Brain microvascular endothelial cell (primary cell): Measurements from ENCODE around the gene RANBP3.

Source experiments
- DNase-seq: peaks from one replicate; pipeline ENCODE4 v3.0.0-alpha.2; 2020
- H3K27ac ChIP-seq: fragments of 250-450 bp; sonication (Bioruptor Pico); 2 replicates; pipeline ENCODE4 v1.5.1; 2020; ENCODE audit warnings: mild to moderate bottlenecking, moderate library complexity
- H3K27me3 ChIP-seq: fragments of 250-450 bp; sonication (Bioruptor Pico); replicated peaks from 2 replicates; pipeline ENCODE4 v1.5.1; 2020; ENCODE audit warnings: mild to moderate bottlenecking
- H3K36me3 ChIP-seq: fragments of 250-450 bp; sonication (Bioruptor Pico); replicated peaks from 2 replicates; pipeline ENCODE4 v1.5.1; 2020; ENCODE audit warnings: mild to moderate bottlenecking
- H3K4me3 ChIP-seq: 2 replicates; pipeline ENCODE4 v1.5.1; 2011; ENCODE audit warnings: low read depth, mild to moderate bottlenecking, control low read depth, low read length, moderate library complexity
- CTCF ChIP-seq: IDR thresholded peaks from 2 replicates; pipeline ENCODE4 v1.5.1; 2011; ENCODE audit warnings: low read depth, mild to moderate bottlenecking, moderate library complexity, low read length, control low read depth, inconsistent platforms; ENCODE audit errors: missing control alignments
- in situ Hi-C: cut with HindIII; loops from 2 replicates; pipeline ENCODE4 v1.10.0; 2017; ENCODE audit warnings: low sequenced_read_pairs, low pct_ligation_motif_present

RANBP3 gene

GRCh38 chr19:5905114-5905778 lies 72.7 kb downstream of the RANBP3 start:
- peak overlapping the region; percentile 42 for H3K27ac ChIP-seq
- in situ Hi-C loops: no loop called here
- H3K27me3 ChIP-seq: no peaks in the 10 kb centered on the region
- no peak for TF ChIP-seq CTCF
- DNase-seq: no peak
- peaks cover 7% of the 10 kb centered on the region for H3K36me3 ChIP-seq
- peak overlapping the region; percentile 99 for H3K4me3 ChIP-seq

GRCh38 chr19:5904352-5905113 lies 73.4 kb downstream of the RANBP3 start, which contains the start of gene VMAC:
Gene VMAC (plus strand): TSS chr19:5904872. CDS start chr19:5904891, 19 bp downstream.
- H3K27me3 ChIP-seq: no peaks in the 10 kb centered on the region
- peak within 1 kb of the TSS; percentile 99 for H3K4me3 ChIP-seq
- H3K36me3 ChIP-seq: peaks cover 7% of the 10 kb centered on the region
- DNase-seq: peak; percentile 100
- in situ Hi-C loops: no loop called here
- H3K27ac ChIP-seq: peak within 1 kb of the TSS; percentile 95
- TF ChIP-seq CTCF: no peak

GRCh38 chr19:5903624-5904351 lies 74.2 kb downstream of the RANBP3 start, which contains the start of gene NDUFA11:
Gene NDUFA11 (minus strand): TSS chr19:5903790. CDS start chr19:5903708, 82 bp downstream.
- peaks cover 7% of the 10 kb centered on the region for H3K36me3 ChIP-seq
- peak within 1 kb of the TSS; percentile 99 for H3K4me3 ChIP-seq
- H3K27me3 ChIP-seq: no peaks in the 10 kb centered on the region
- TF ChIP-seq CTCF: no peak
- H3K27ac ChIP-seq: peak within 1 kb of the TSS; percentile 95
- in situ Hi-C loops: no loop called here
- DNase-seq: peak; percentile 99

- Histone ChIP-seq H3K27me3 (no peaks in the 10 kb centered on the region), H3K27ac (peak overlapping the region; percentile 95), H3K4me3 (peak overlapping the region; percentile 99), H3K36me3 (peaks cover 7% of the 10 kb centered on the region)
- TF ChIP-seq CTCF: no peak
- in situ Hi-C loops: no loop called here
- peak; percentile 28 for DNase-seq
Measured at GRCh38 chr19:5903056-5903623, 74.8 kb downstream of the RANBP3 start.

GRCh38 chr19:5900976-5901375 lies 77.0 kb downstream of the RANBP3 start:
- Histone ChIP-seq H3K36me3 (peaks cover 8% of the 10 kb centered on the region), H3K27ac (no peak overlapping the region), H3K4me3 (no peak overlapping the region), H3K27me3 (no peaks in the 10 kb centered on the region)
- in situ Hi-C loops: no loop called here
- DNase-seq: no peak
- no peak for TF ChIP-seq CTCF
